Activated T-helper 1 cell treated with anti-CD3 and anti-CD28 coated beads, Interleukin-12 subunit alpha, Interleukin-12 subunit beta, Interleukin-2, Interleukin-4 antibody, amounts not matched to agents 30 ng/mL and 10 ng/mL and 1 ng/mL, durations not matched to agents 14 hours and 24 hours and 36 hours (primary cell): ENCODE measurements around the gene HRH1. TPM values are rescaled to one million over a fixed set of nuclear protein-coding genes. Genes with fewer than 3 reads are reported as not detected.

Experiments
- DNase-seq: peaks from one replicate; pipeline ENCODE4 v3.0.0; 2021; ENCODE audit warnings: low spot score
- H3K27ac Mint-ChIP-seq: one replicate; pipeline ENCODE4 v1.8.0; 2021; ENCODE audit warnings: mild to moderate bottlenecking, mixed read lengths
- H3K27me3 Mint-ChIP-seq: one replicate; pipeline ENCODE4 v1.8.0; 2022; ENCODE audit warnings: mild to moderate bottlenecking, moderate library complexity, mixed read lengths; ENCODE audit not compliant: insufficient read depth
- H3K36me3 Mint-ChIP-seq: one replicate; pipeline ENCODE4 v1.8.0; 2021; ENCODE audit warnings: low read depth, mixed read lengths
- H3K4me1 Mint-ChIP-seq: one replicate; pipeline ENCODE4 v1.8.0; 2021; ENCODE audit warnings: low read depth, mixed read lengths
- H3K4me3 Mint-ChIP-seq: one replicate; pipeline ENCODE4 v1.8.0; 2021; ENCODE audit warnings: mild to moderate bottlenecking, moderate library complexity, mixed read lengths
- H3K9me3 Mint-ChIP-seq: one replicate; pipeline ENCODE4 v1.8.0; 2021; ENCODE audit warnings: mixed read lengths
- intact Hi-C: fragments of 100-400 bp; cut with micrococcal nuclease; formaldehyde crosslinking; loops from one replicate; pipeline ENCODE4 v1.15.1; 2024
- total RNA-seq: library from RNA; stranded (reverse); gene quantifications from 2 replicates; pipeline ENCODE4 v1.2.3, GENCODE V29; 2022

HRH1 gene
- total RNA-seq, 1 donor from 2014 or later: 0.21 TPM

GRCh38 chr3:11290743-11291680, 136.7 kb downstream of the HRH1 start:
- Mint-ChIP-seq H3K27ac (peak overlapping the region; percentile 83), H3K9me3 (no peaks in the 10 kb centered on the region), H3K27me3 (no peaks in the 10 kb centered on the region), H3K4me1 (peaks cover 52% of the 10 kb centered on the region), H3K36me3 (peaks cover 23% of the 10 kb centered on the region), H3K4me3 (peak overlapping the region; percentile 29)
- peak; percentile 23 for DNase-seq
- intact Hi-C loops: loop anchor here (1.0 to 2.0 kb wide), 4 partner anchors 16 to 53 kb away; partner anchors contain the start of gene ATG7

GRCh38 chr3:11291808-11292207, 137.5 kb downstream of the HRH1 start:
- Mint-ChIP-seq H3K27me3 (no peaks in the 10 kb centered on the region), H3K9me3 (no peaks in the 10 kb centered on the region), H3K36me3 (peaks cover 20% of the 10 kb centered on the region), H3K27ac (peak overlapping the region; percentile 83), H3K4me3 (peak overlapping the region; percentile 12), H3K4me1 (peaks cover 52% of the 10 kb centered on the region)
- intact Hi-C loops: loop anchor here (1.0 to 2.0 kb wide), 3 partner anchors 15 to 54 kb away; partner anchors contain the start of gene ATG7
- no peak for DNase-seq

GRCh38 chr3:11297126-11297525, 142.8 kb downstream of the HRH1 start:
- Mint-ChIP-seq H3K4me1 (peaks cover 16% of the 10 kb centered on the region), H3K4me3 (no peak overlapping the region), H3K9me3 (no peaks in the 10 kb centered on the region), H3K27ac (no peak overlapping the region), H3K27me3 (no peaks in the 10 kb centered on the region), H3K36me3 (peaks cover 23% of the 10 kb centered on the region)
- intact Hi-C loops: no loop called here
- DNase-seq: no peak

GRCh38 chr3:11300970-11301369, 146.7 kb downstream of the HRH1 start:
- H3K36me3 Mint-ChIP-seq: peaks cover 35% of the 10 kb centered on the region
- H3K27ac Mint-ChIP-seq: no peak overlapping the region
- H3K9me3 Mint-ChIP-seq: no peaks in the 10 kb centered on the region
- DNase-seq: no peak
- H3K27me3 Mint-ChIP-seq: no peaks in the 10 kb centered on the region
- peaks cover 30% of the 10 kb centered on the region for H3K4me1 Mint-ChIP-seq
- intact Hi-C loops: no loop called here
- H3K4me3 Mint-ChIP-seq: no peak overlapping the region

- Mint-ChIP-seq H3K27ac (no peak overlapping the region), H3K9me3 (no peaks in the 10 kb centered on the region), H3K4me3 (no peak overlapping the region), H3K4me1 (peaks cover 45% of the 10 kb centered on the region), H3K36me3 (peaks cover 43% of the 10 kb centered on the region), H3K27me3 (no peaks in the 10 kb centered on the region)
- intact Hi-C loops: no loop called here
- no peak for DNase-seq
Observed at GRCh38 chr3:11302444-11302843, 148.2 kb downstream of the HRH1 start.

GRCh38 chr3:11304175-11304574, 149.9 kb downstream of the HRH1 start:
- H3K27ac Mint-ChIP-seq: no peak overlapping the region
- intact Hi-C loops: no loop called here
- no peak overlapping the region for H3K4me3 Mint-ChIP-seq
- no peaks in the 10 kb centered on the region for H3K27me3 Mint-ChIP-seq
- no peaks in the 10 kb centered on the region for H3K9me3 Mint-ChIP-seq
- DNase-seq: no peak
- peaks cover 51% of the 10 kb centered on the region for H3K36me3 Mint-ChIP-seq
- peaks cover 48% of the 10 kb centered on the region for H3K4me1 Mint-ChIP-seq

GRCh38 chr3:11305509-11305908, 151.2 kb downstream of the HRH1 start:
- H3K4me3 Mint-ChIP-seq: no peak overlapping the region
- peaks cover 43% of the 10 kb centered on the region for H3K4me1 Mint-ChIP-seq
- H3K9me3 Mint-ChIP-seq: no peaks in the 10 kb centered on the region
- peaks cover 48% of the 10 kb centered on the region for H3K36me3 Mint-ChIP-seq
- H3K27ac Mint-ChIP-seq: no peak overlapping the region
- no peaks in the 10 kb centered on the region for H3K27me3 Mint-ChIP-seq
- intact Hi-C loops: no loop called here
- no peak for DNase-seq

- Mint-ChIP-seq H3K36me3 (peaks cover 46% of the 10 kb centered on the region), H3K4me3 (peak overlapping the region; percentile 32), H3K27me3 (no peaks in the 10 kb centered on the region), H3K9me3 (no peaks in the 10 kb centered on the region), H3K27ac (peak overlapping the region; percentile 46), H3K4me1 (peaks cover 32% of the 10 kb centered on the region)
- DNase-seq: peak; percentile 8
- intact Hi-C loops: loop anchor here (2.0 kb wide), 2 partner anchors 16 to 34 kb away; partner anchors contain the start of gene ATG7
Observed at GRCh38 chr3:11306817-11307589, 152.7 kb downstream of the HRH1 start.

GRCh38 chr3:11307830-11308432, 153.6 kb downstream of the HRH1 start:
- Mint-ChIP-seq H3K4me3 (no peak overlapping the region), H3K36me3 (peaks cover 49% of the 10 kb centered on the region), H3K27me3 (no peaks in the 10 kb centered on the region), H3K27ac (no peak overlapping the region), H3K4me1 (peaks cover 32% of the 10 kb centered on the region), H3K9me3 (no peaks in the 10 kb centered on the region)
- no peak for DNase-seq
- intact Hi-C loops: loop anchor here (2.0 kb wide), 2 partner anchors 17 to 35 kb away; partner anchors contain the start of gene ATG7

GRCh38 chr3:11310258-11310657, 156.0 kb downstream of the HRH1 start:
- Mint-ChIP-seq H3K4me3 (no peak overlapping the region), H3K9me3 (no peaks in the 10 kb centered on the region), H3K36me3 (peaks cover 51% of the 10 kb centered on the region), H3K4me1 (peaks cover 25% of the 10 kb centered on the region), H3K27ac (no peak overlapping the region), H3K27me3 (no peaks in the 10 kb centered on the region)
- intact Hi-C loops: no loop called here
- no peak for DNase-seq

GRCh38 chr3:11312166-11312565, 157.9 kb downstream of the HRH1 start:
- H3K27ac Mint-ChIP-seq: no peak overlapping the region
- H3K4me3 Mint-ChIP-seq: no peak overlapping the region
- no peaks in the 10 kb centered on the region for H3K27me3 Mint-ChIP-seq
- peaks cover 55% of the 10 kb centered on the region for H3K36me3 Mint-ChIP-seq
- no peak for DNase-seq
- H3K4me1 Mint-ChIP-seq: peaks cover 6% of the 10 kb centered on the region
- intact Hi-C loops: no loop called here
- no peaks in the 10 kb centered on the region for H3K9me3 Mint-ChIP-seq
